Activated naive CD8-positive, alpha-beta T cell treated with anti-CD3 and anti-CD28 coated beads, Interleukin-2, amount 50 U/mL, for 24 hours (primary cell): ENCODE results near the gene TMEM81.
A peak's percentile ranks its signal among the peaks of the same experiment; 100 is the strongest.

Experiments
- ATAC-seq: fragments of 150-1000 bp; cut with Tn5 transposase; one replicate; pipeline ENCODE4 v1.10.0; 2021
- DNase-seq: peaks from one replicate; pipeline ENCODE4 v3.0.0; 2021
- H3K27ac Mint-ChIP-seq: one replicate; pipeline ENCODE4 v1.8.0; 2021; ENCODE audit warnings: mild to moderate bottlenecking, mixed read lengths
- H3K27me3 Mint-ChIP-seq: one replicate; pipeline ENCODE4 v1.8.0; 2021; ENCODE audit warnings: mixed read lengths
- H3K36me3 Mint-ChIP-seq: one replicate; pipeline ENCODE4 v1.8.0; 2021; ENCODE audit warnings: low read depth, mixed read lengths
- H3K4me1 Mint-ChIP-seq: one replicate; pipeline ENCODE4 v1.8.0; 2021; ENCODE audit warnings: mixed read lengths
- H3K4me3 Mint-ChIP-seq: one replicate; pipeline ENCODE4 v1.8.0; 2021; ENCODE audit warnings: mild to moderate bottlenecking, moderate library complexity, mixed read lengths
- H3K9me3 Mint-ChIP-seq: one replicate; pipeline ENCODE4 v1.8.0; 2021; ENCODE audit warnings: mixed read lengths

TMEM81 gene, protein sequence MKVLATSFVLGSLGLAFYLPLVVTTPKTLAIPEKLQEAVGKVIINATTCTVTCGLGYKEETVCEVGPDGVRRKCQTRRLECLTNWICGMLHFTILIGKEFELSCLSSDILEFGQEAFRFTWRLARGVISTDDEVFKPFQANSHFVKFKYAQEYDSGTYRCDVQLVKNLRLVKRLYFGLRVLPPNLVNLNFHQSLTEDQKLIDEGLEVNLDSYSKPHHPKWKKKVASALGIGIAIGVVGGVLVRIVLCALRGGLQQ

DNA sequence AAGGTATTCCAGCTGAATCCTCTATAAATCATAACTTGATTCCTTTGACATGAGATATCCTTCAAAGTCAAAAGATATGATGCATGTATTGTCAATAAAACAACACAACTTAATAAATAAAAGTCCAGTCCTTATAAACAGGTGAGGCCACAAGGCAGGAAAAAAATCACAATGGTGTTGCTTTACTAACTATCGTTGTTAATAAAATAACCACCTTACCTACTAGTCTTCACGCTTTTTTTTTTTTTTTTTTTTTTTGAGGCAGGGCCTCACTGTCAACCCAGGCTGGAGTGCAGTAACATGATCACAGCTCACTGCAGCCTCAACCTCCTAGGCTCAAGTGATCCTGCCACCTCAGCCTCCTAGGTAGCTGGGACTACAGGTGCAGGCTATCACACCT is at the start of gene TMEM81:
TMEM81 (minus strand) TSS at position 101 of the 400 bp plus-strand sequence. CDS start 140 bp downstream, outside the sequence.
- no peak within 1 kb of the TSS for H3K4me3 Mint-ChIP-seq
- no peaks in the 10 kb centered on the region for H3K9me3 Mint-ChIP-seq
- peaks cover 2% of the 10 kb centered on the region for H3K4me1 Mint-ChIP-seq
- peaks cover 30% of the 10 kb centered on the region for H3K36me3 Mint-ChIP-seq
- DNase-seq (no peak), ATAC-seq (no peak)
- H3K27ac Mint-ChIP-seq = no peak within 1 kb of the TSS
- H3K27me3 Mint-ChIP-seq = no peaks in the 10 kb centered on the region

- H3K9me3 Mint-ChIP-seq = no peaks in the 10 kb centered on the region
- H3K4me3 Mint-ChIP-seq = no peak overlapping the region
- ATAC-seq = no peak
- H3K27ac Mint-ChIP-seq = no peak overlapping the region
- DNase-seq = no peak
- no peaks in the 10 kb centered on the region for H3K36me3 Mint-ChIP-seq
- no peaks in the 10 kb centered on the region for H3K27me3 Mint-ChIP-seq
- no peaks in the 10 kb centered on the region for H3K4me1 Mint-ChIP-seq
Measured at GRCh38 chr1:205133287-205133686, 49.0 kb upstream of the TMEM81 start.

DNA sequence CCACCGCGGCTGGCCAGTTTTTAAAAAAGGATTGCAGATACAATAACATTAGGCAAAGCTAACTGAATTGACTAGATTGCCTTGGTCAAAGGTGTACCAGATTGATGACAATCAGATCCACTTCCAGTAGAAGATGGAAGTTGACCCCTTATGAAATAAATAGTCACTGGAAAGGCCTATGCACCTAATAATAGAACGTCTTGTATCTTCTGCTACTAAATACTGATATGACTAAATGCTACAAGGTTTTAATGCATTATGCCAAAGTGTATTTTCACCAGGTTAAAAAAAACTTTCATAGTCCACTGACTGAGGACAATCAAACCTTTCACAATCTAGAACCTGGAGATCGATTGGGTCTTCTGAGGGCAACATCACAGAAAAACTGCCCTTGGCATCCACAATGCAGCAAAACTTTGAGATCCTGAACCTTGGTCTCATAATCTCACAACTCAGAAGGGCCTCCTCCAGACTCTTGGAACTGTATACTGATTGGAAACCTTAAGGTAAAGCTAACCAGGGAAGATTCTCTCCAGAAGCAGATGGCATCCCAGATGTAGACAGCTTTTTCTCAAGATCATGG is 45.3 kb upstream of the TMEM81 start:
- no peaks in the 10 kb centered on the region for H3K27me3 Mint-ChIP-seq

DNA sequence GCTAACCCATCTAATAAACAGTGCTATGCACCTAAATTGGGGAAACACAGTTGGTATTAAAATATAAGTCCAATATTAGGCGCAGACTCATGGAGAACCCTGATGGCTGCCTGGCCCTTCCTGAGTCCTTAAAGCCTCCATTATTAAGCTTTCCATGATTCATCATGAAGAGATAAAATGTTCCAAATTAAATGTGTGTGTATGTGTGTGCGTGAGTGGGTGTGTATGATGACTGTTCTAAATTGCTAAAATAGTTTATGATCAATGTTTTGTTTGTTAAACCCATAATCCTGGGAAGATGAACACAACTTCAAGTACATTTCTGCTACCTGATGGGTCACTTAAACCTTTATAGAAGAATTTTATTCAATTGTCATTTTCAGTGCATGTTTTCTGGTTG is 43.8 kb upstream of the TMEM81 start:
- ATAC-seq = no peak
- no peaks in the 10 kb centered on the region for H3K36me3 Mint-ChIP-seq
- no peak overlapping the region for H3K4me3 Mint-ChIP-seq

More for the DNA sequence above, 45.3 kb upstream of the TMEM81 start:
- no peak for ATAC-seq
- no peak overlapping the region for H3K27ac Mint-ChIP-seq
- no peaks in the 10 kb centered on the region for H3K4me1 Mint-ChIP-seq
- DNase-seq = no peak
- H3K4me3 Mint-ChIP-seq = no peak overlapping the region
- H3K9me3 Mint-ChIP-seq = no peaks in the 10 kb centered on the region
- H3K36me3 Mint-ChIP-seq = no peaks in the 10 kb centered on the region

DNA sequence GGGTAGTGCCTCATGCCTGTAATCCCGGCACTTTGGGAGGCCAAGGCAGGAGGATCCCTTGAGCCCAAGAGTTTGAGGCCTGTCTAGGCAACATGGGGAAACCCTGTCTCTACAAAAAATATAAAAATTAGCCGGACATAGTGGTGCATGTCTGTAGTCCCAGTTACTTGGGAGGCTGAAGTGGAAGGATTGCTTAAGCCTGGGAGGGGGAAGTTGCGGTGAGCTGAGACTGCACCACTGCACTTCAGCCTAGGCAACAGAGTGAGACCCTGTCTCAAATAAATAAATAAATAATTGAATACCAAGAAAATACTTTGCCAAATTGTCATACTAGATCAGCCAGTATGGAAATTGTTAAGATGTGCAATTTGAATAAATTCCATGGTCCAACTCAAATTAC is 43.4 kb upstream of the TMEM81 start:
- Mint-ChIP-seq H3K9me3 (no peaks in the 10 kb centered on the region), H3K4me3 (no peak overlapping the region), H3K36me3 (no peaks in the 10 kb centered on the region), H3K4me1 (peaks cover 4% of the 10 kb centered on the region), H3K27me3 (no peaks in the 10 kb centered on the region), H3K27ac (no peak overlapping the region)
- no peak for ATAC-seq
- DNase-seq = no peak

More for the DNA sequence above, 43.8 kb upstream of the TMEM81 start:
- no peak overlapping the region for H3K27ac Mint-ChIP-seq
- no peaks in the 10 kb centered on the region for H3K27me3 Mint-ChIP-seq
- no peaks in the 10 kb centered on the region for H3K4me1 Mint-ChIP-seq
- no peaks in the 10 kb centered on the region for H3K9me3 Mint-ChIP-seq
- DNase-seq = no peak

DNA sequence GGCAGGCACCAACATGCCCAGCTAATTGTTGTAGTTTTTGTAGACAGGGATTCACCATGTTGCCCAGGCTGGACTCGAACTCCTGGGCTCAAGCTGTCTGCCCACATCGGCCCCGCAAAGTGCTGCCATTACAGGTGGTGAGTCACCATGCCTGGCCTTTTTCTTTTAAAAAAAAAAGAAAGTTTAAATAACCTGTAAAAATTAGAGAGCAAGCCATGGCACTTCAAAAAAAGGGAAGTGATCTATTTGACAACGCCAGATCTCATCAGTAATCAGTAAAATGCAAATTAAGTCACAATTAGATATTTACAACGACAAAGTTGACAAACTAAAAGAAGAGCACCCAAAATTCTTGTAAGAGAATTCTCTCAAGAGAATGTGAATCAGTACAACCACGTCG is 40.5 kb upstream of the TMEM81 start:
- Mint-ChIP-seq H3K27me3 (no peaks in the 10 kb centered on the region), H3K27ac (no peak overlapping the region), H3K4me1 (peaks cover 30% of the 10 kb centered on the region), H3K4me3 (no peak overlapping the region), H3K9me3 (no peaks in the 10 kb centered on the region), H3K36me3 (peaks cover 9% of the 10 kb centered on the region)
- DNase-seq (no peak), ATAC-seq (no peak)

GRCh38 chr1:205122489-205122882 is 38.2 kb upstream of the TMEM81 start:
- no peaks in the 10 kb centered on the region for H3K9me3 Mint-ChIP-seq
- H3K4me3 Mint-ChIP-seq = peak overlapping the region; percentile 99
- H3K27ac Mint-ChIP-seq = peak overlapping the region; percentile 99
- H3K27me3 Mint-ChIP-seq = no peaks in the 10 kb centered on the region
- H3K4me1 Mint-ChIP-seq = peaks cover 43% of the 10 kb centered on the region
- DNase-seq = no peak
- ATAC-seq = peak; percentile 2
- peaks cover 14% of the 10 kb centered on the region for H3K36me3 Mint-ChIP-seq

DNA sequence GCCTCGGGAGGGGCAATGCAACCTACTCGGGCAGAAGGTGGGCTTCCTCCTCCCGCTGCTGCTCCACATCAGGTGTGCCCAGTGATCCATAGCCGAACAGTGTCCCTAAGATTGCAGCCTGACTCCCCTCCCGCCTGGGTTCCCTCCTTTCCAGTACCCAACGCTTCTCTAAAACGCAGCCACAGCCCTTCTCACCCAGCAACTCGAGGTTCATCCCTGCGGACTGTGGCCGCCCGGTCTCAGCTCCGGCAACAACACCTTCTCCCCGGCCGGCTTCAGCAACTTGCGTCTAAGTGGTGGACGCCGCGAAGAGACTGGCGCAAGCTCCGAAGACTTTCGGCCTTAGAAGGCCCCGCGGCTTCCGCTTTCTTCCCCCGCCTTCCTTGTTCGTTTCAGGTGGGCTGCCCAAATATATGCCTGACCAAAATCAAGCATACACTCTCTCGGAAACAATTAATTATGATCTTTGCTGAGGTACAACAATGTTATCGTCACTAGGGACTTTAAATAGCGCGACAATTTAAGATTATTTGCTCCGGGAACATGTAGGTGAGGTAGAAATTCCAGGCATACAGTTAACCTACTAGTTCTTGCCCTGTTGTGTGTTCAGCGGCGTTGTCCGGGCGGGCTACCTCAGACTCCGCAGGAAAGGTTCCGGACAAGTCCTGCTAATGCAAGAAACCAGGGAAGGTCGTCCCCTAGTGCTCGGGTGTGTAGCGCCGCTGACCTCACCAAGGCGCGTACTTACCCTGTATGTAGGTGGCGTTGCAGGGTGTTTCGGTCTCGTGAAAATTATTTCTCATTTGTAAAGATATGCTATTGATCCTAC is 37.6 kb upstream of the TMEM81 start, which contains the start of gene RBBP5:
RBBP5 (minus strand) TSS at position 319 of the 829 bp plus-strand sequence; CDS start at position 214, 105 bp downstream.
- Mint-ChIP-seq H3K36me3 (peaks cover 14% of the 10 kb centered on the region), H3K27me3 (no peaks in the 10 kb centered on the region), H3K27ac (peak within 1 kb of the TSS; percentile 99), H3K9me3 (no peaks in the 10 kb centered on the region), H3K4me1 (peaks cover 43% of the 10 kb centered on the region), H3K4me3 (peak within 1 kb of the TSS; percentile 99)
- peak; percentile 99 for ATAC-seq
- DNase-seq = peak; percentile 96

GRCh38 chr1:205118752-205119151 is 34.5 kb upstream of the TMEM81 start:
- Mint-ChIP-seq H3K27me3 (no peaks in the 10 kb centered on the region), H3K4me1 (peaks cover 47% of the 10 kb centered on the region), H3K36me3 (peaks cover 20% of the 10 kb centered on the region), H3K27ac (peak overlapping the region; percentile 43), H3K4me3 (no peak overlapping the region), H3K9me3 (no peaks in the 10 kb centered on the region)
- DNase-seq = no peak
- ATAC-seq = no peak

DNA sequence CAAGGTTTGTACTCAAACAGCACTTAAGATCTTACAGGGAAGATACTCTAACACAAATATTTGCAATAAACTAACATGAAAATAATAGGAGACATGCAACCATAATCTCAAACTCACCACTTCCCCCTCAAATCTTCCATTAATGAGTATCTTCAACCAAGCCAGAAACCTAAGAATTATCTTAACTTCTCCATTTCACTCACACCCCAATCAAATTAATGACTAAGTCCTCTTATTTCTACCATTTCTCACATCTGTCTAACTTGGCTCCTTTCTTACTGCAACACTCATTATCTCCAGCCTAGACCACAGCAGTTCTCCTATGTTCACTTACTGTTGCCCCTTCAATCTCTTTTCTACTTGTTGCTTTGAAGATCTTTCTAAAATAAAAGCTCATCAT is 27.1 kb upstream of the TMEM81 start:
- Mint-ChIP-seq H3K4me3 (no peak overlapping the region), H3K9me3 (no peaks in the 10 kb centered on the region), H3K27me3 (no peaks in the 10 kb centered on the region), H3K4me1 (peaks cover 3% of the 10 kb centered on the region), H3K27ac (peak overlapping the region; percentile 5), H3K36me3 (peaks cover 25% of the 10 kb centered on the region)
- DNase-seq = no peak
- ATAC-seq = no peak

GRCh38 chr1:205109711-205110110 is 25.5 kb upstream of the TMEM81 start:
- H3K9me3 Mint-ChIP-seq = no peaks in the 10 kb centered on the region
- H3K4me3 Mint-ChIP-seq = no peak overlapping the region
- DNase-seq = no peak
- H3K4me1 Mint-ChIP-seq = peaks cover 3% of the 10 kb centered on the region
- H3K27me3 Mint-ChIP-seq = no peaks in the 10 kb centered on the region
- ATAC-seq = no peak
- no peak overlapping the region for H3K27ac Mint-ChIP-seq
- H3K36me3 Mint-ChIP-seq = peaks cover 31% of the 10 kb centered on the region

DNA sequence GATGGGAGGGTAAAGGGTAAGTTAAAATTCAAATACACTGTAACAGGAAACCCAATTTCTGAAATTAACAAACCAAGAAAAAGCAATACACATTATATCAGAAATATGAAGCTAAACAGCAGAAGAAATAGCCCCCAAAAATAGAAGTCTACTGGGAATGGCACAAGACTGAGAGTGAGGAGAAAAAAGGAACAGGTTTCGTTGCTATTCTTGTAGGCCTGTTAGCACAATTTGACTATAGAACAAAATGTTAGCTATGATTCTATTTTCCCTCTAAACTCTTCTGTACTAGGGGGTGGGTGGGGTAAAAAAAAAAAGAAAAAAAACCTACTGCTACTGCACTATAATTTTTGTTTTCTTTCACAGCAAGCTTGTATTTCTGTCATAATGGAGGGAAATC is 25.0 kb upstream of the TMEM81 start:
- H3K4me1 Mint-ChIP-seq = peaks cover 3% of the 10 kb centered on the region
- H3K9me3 Mint-ChIP-seq = no peaks in the 10 kb centered on the region
- ATAC-seq (no peak), DNase-seq (no peak)
- H3K36me3 Mint-ChIP-seq = peaks cover 31% of the 10 kb centered on the region
- H3K4me3 Mint-ChIP-seq = no peak overlapping the region
- no peaks in the 10 kb centered on the region for H3K27me3 Mint-ChIP-seq
- no peak overlapping the region for H3K27ac Mint-ChIP-seq

GRCh38 chr1:205108464-205108863 is 24.2 kb upstream of the TMEM81 start:
- no peak for ATAC-seq
- Mint-ChIP-seq H3K27me3 (no peaks in the 10 kb centered on the region), H3K4me1 (peaks cover 3% of the 10 kb centered on the region), H3K36me3 (peaks cover 38% of the 10 kb centered on the region), H3K4me3 (no peak overlapping the region), H3K27ac (no peak overlapping the region), H3K9me3 (no peaks in the 10 kb centered on the region)
- DNase-seq = no peak

DNA sequence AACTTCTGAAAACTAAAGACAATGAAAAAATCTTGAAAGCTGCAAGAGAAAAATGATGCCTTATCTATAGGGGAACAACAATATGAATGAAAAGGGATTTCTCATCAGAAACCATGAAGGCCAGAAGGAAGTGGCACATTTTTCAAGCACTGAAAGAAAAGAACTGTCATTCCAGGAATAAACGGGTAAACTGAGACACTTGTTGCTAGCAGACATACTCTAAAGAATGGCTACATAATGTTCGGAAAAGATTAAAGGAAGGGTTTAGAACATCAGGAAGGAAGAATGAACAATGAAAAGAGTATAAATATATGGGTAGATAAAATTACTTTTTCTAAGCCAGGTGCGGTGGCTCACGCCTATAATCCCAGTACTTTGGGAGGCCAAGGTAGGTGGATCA is 23.1 kb upstream of the TMEM81 start:
- no peaks in the 10 kb centered on the region for H3K9me3 Mint-ChIP-seq
- H3K4me1 Mint-ChIP-seq = peaks cover 3% of the 10 kb centered on the region
- DNase-seq (no peak), ATAC-seq (no peak)
- H3K27me3 Mint-ChIP-seq = no peaks in the 10 kb centered on the region
- no peak overlapping the region for H3K27ac Mint-ChIP-seq
- H3K36me3 Mint-ChIP-seq = peaks cover 43% of the 10 kb centered on the region
- no peak overlapping the region for H3K4me3 Mint-ChIP-seq

- Mint-ChIP-seq H3K9me3 (no peaks in the 10 kb centered on the region), H3K27me3 (no peaks in the 10 kb centered on the region), H3K4me1 (no peaks in the 10 kb centered on the region), H3K4me3 (no peak overlapping the region), H3K27ac (no peak overlapping the region), H3K36me3 (peaks cover 67% of the 10 kb centered on the region)
- DNase-seq = no peak
- no peak for ATAC-seq
Measured at GRCh38 chr1:205102404-205102803, 18.1 kb upstream of the TMEM81 start.
